Tibial nerve (tissue), 3 donors: Measurements from ENCODE around the gene CD48.

Source experiments
- POLR2A ChIP-seq, 2 donors: fragments of 450-650 bp; IDR thresholded peaks; one replicate each; pipeline ENCODE4 v1.6.1; 2017; ENCODE audit warnings: antibody characterized with exemption in 2 of 2, mild to moderate bottlenecking in 2 of 2, moderate library complexity in 2 of 2
- TF ChIP-seq, protein P1 (sequence below), 5 experiments: fragments of 200-600 bp in 3 of 5; fragments of 450-650 bp in 2 of 5; sonication (generic) in 3 of 5; IDR thresholded peaks; one replicate each; pipeline ENCODE4 v1.5.1; 2016 to 2019; ENCODE audit warnings: antibody characterized with exemption in 5 of 5, mild to moderate bottlenecking in 3 of 5, moderate library complexity in 2 of 5

DNA sequence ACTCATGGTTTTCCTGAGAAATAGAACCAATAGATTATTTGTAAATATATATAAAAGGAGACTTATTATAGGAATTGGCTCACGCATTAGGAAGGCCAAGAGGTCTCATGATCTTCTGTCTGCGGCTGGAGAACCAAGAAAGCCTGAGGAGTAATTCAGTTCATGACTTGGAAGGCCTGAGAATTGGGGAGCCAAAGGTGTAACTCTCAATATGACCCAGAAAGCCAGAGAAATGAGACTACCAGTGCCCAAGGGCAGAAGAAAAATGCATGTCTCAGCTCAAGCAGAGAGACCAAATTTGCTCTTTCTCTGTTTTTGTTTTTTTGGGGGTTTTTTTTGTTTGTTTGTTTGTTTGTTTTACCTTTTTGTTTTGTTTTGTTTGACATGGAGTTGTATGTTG is 46.9 kb upstream of the CD48 start:
- TF ChIP-seq, protein P1, sequence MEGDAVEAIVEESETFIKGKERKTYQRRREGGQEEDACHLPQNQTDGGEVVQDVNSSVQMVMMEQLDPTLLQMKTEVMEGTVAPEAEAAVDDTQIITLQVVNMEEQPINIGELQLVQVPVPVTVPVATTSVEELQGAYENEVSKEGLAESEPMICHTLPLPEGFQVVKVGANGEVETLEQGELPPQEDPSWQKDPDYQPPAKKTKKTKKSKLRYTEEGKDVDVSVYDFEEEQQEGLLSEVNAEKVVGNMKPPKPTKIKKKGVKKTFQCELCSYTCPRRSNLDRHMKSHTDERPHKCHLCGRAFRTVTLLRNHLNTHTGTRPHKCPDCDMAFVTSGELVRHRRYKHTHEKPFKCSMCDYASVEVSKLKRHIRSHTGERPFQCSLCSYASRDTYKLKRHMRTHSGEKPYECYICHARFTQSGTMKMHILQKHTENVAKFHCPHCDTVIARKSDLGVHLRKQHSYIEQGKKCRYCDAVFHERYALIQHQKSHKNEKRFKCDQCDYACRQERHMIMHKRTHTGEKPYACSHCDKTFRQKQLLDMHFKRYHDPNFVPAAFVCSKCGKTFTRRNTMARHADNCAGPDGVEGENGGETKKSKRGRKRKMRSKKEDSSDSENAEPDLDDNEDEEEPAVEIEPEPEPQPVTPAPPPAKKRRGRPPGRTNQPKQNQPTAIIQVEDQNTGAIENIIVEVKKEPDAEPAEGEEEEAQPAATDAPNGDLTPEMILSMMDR (IDR thresholded peaks at IDR 0.05) = no peak
- no peak for TF ChIP-seq POLR2A (IDR thresholded peaks at IDR 0.05)
